Measurements from ENCODE around the gene CLEC17A.
"Not testable (repeated sequence)": the region's sequence is repeated elsewhere in the genome, so short reads cannot be mapped to it uniquely, and the experiment has no call there.

The CLEC17A gene

GRCh38 chr19:14582894-14583340, at the start of gene CLEC17A:
Gene CLEC17A, plus strand, starts transcription at chr19:14583084. Its CDS starts 77 bp downstream, at chr19:14583161.
- H3K36me3 ChIP-seq (replicated peaks), result no peaks in the 10 kb centered on the region
- H3K4me1 ChIP-seq, result no peaks in the 10 kb centered on the region
- in situ Hi-C loops (cut with MboI; ENCODE audit: low sequenced_read_pairs), result no loop called here
- no peak within 1 kb of the TSS for H3K4me3 ChIP-seq
- no peak for DNase-seq (ENCODE audit: low spot score in 2 of 2)
- H3K27me3 ChIP-seq (ENCODE audit: low read depth), result no peaks in the 10 kb centered on the region
- H3K9me3 ChIP-seq, result no peaks in the 10 kb centered on the region

- no peak for DNase-seq (ENCODE audit: low spot score in 2 of 2)
- no peaks in the 10 kb centered on the region for H3K36me3 ChIP-seq (replicated peaks)
- H3K27me3 ChIP-seq (ENCODE audit: low read depth), result no peaks in the 10 kb centered on the region
- H3K4me1 ChIP-seq, result peaks cover 8% of the 10 kb centered on the region; the same call in 1 of the 2 replicates
- no peaks in the 10 kb centered on the region for H3K9me3 ChIP-seq
- in situ Hi-C loops (cut with MboI; ENCODE audit: low sequenced_read_pairs), result no loop called here
- no peak overlapping the region for H3K4me3 ChIP-seq
Measured at GRCh38 chr19:14533450-14533849, 49.4 kb upstream of the CLEC17A start.

GRCh38 chr19:14536926-14537692, 45.8 kb upstream of the CLEC17A start:
- in situ Hi-C loops (cut with MboI; ENCODE audit: low sequenced_read_pairs), result no loop called here
- Histone ChIP-seq H3K9me3 (no peaks in the 10 kb centered on the region), H3K4me3 (no peak overlapping the region), H3K36me3 (replicated peaks) (no peaks in the 10 kb centered on the region), H3K27me3 (ENCODE audit: low read depth) (no peaks in the 10 kb centered on the region), H3K4me1 (peaks cover 5% of the 10 kb centered on the region; the same call in 1 of the 2 replicates)
- peak; percentile 77 to 93 for DNase-seq (ENCODE audit: low spot score in 2 of 2)

GRCh38 chr19:14540741-14541525, 42.0 kb upstream of the CLEC17A start:
- H3K4me1 ChIP-seq, result peaks cover 5% of the 10 kb centered on the region; the same call in 1 of the 2 replicates
- in situ Hi-C loops (cut with MboI; ENCODE audit: low sequenced_read_pairs), result no loop called here
- H3K9me3 ChIP-seq, result no peaks in the 10 kb centered on the region
- H3K36me3 ChIP-seq (replicated peaks), result no peaks in the 10 kb centered on the region
- H3K27me3 ChIP-seq (ENCODE audit: low read depth), result no peaks in the 10 kb centered on the region
- no peak overlapping the region for H3K4me3 ChIP-seq
- no peak for DNase-seq (ENCODE audit: low spot score in 2 of 2)

GRCh38 chr19:14541979-14542378, 40.9 kb upstream of the CLEC17A start:
- H3K27me3 ChIP-seq (ENCODE audit: low read depth); H3K4me3 ChIP-seq; H3K9me3 ChIP-seq; H3K4me1 ChIP-seq; H3K36me3 ChIP-seq (replicated peaks); in situ Hi-C loops (cut with MboI; ENCODE audit: low sequenced_read_pairs); DNase-seq (ENCODE audit: low spot score in 2 of 2): not testable (repeated sequence)

GRCh38 chr19:14542711-14543328, 40.1 kb upstream of the CLEC17A start:
- no peaks in the 10 kb centered on the region for H3K27me3 ChIP-seq (ENCODE audit: low read depth)
- in situ Hi-C loops (cut with MboI; ENCODE audit: low sequenced_read_pairs), result no loop called here
- no peak overlapping the region for H3K4me3 ChIP-seq
- DNase-seq (ENCODE audit: low spot score in 2 of 2), result no peak
- no peaks in the 10 kb centered on the region for H3K9me3 ChIP-seq
- H3K4me1 ChIP-seq, result peaks cover 4% of the 10 kb centered on the region; the same call in 1 of the 2 replicates
- H3K36me3 ChIP-seq (replicated peaks), result peaks cover 2% of the 10 kb centered on the region; the same call in 1 of the 2 replicates

- no peak for DNase-seq (ENCODE audit: low spot score in 2 of 2)
- Histone ChIP-seq H3K4me1 (peaks cover 4% of the 10 kb centered on the region; the same call in 1 of the 2 replicates), H3K9me3 (no peaks in the 10 kb centered on the region), H3K4me3 (no peak overlapping the region), H3K27me3 (ENCODE audit: low read depth) (no peaks in the 10 kb centered on the region), H3K36me3 (replicated peaks) (peaks cover 2% of the 10 kb centered on the region; the same call in 1 of the 2 replicates)
- in situ Hi-C loops (cut with MboI; ENCODE audit: low sequenced_read_pairs), result no loop called here
Measured at GRCh38 chr19:14544047-14544446, 38.8 kb upstream of the CLEC17A start.

GRCh38 chr19:14544977-14545715, 37.7 kb upstream of the CLEC17A start:
- in situ Hi-C loops (cut with MboI; ENCODE audit: low sequenced_read_pairs), result no loop called here
- Histone ChIP-seq H3K27me3 (ENCODE audit: low read depth) (no peaks in the 10 kb centered on the region), H3K4me1 (peaks cover 4% of the 10 kb centered on the region; the same call in 1 of the 2 replicates), H3K9me3 (no peaks in the 10 kb centered on the region), H3K36me3 (replicated peaks) (peaks cover 2% of the 10 kb centered on the region; the same call in 1 of the 2 replicates), H3K4me3 (no peak overlapping the region)
- DNase-seq (ENCODE audit: low spot score in 2 of 2), result no peak

- no peaks in the 10 kb centered on the region for H3K9me3 ChIP-seq
- peaks cover 4% of the 10 kb centered on the region; the same call in 1 of the 2 replicates for H3K4me1 ChIP-seq
- no peak overlapping the region for H3K4me3 ChIP-seq
- in situ Hi-C loops (cut with MboI; ENCODE audit: low sequenced_read_pairs), result no loop called here
- H3K36me3 ChIP-seq (replicated peaks), result peaks cover 2% of the 10 kb centered on the region; the same call in 1 of the 2 replicates
- H3K27me3 ChIP-seq (ENCODE audit: low read depth), result no peaks in the 10 kb centered on the region
- DNase-seq (ENCODE audit: low spot score in 2 of 2), result no peak
Measured at GRCh38 chr19:14545716-14546082, 37.2 kb upstream of the CLEC17A start.

- H3K4me1 ChIP-seq, result peaks cover 4% of the 10 kb centered on the region; the same call in 1 of the 2 replicates
- in situ Hi-C loops (cut with MboI; ENCODE audit: low sequenced_read_pairs), result no loop called here
Measured at GRCh38 chr19:14550201-14550754, 32.6 kb upstream of the CLEC17A start.

GRCh38 chr19:14551134-14552005, 31.5 kb upstream of the CLEC17A start:
- DNase-seq (ENCODE audit: low spot score in 2 of 2), result peak in 1 of 2 experiments; percentile 61
- H3K36me3 ChIP-seq (replicated peaks); H3K27me3 ChIP-seq (ENCODE audit: low read depth); H3K4me3 ChIP-seq; H3K4me1 ChIP-seq; in situ Hi-C loops (cut with MboI; ENCODE audit: low sequenced_read_pairs); H3K9me3 ChIP-seq: not testable (repeated sequence)

More at GRCh38 chr19:14550201-14550754, 32.6 kb upstream of the CLEC17A start:
- H3K9me3 ChIP-seq, result no peaks in the 10 kb centered on the region
- no peak for DNase-seq (ENCODE audit: low spot score in 2 of 2)
- H3K36me3 ChIP-seq (replicated peaks), result peaks cover 2% of the 10 kb centered on the region; the same call in 1 of the 2 replicates
- H3K4me3 ChIP-seq, result no peak overlapping the region
- no peaks in the 10 kb centered on the region for H3K27me3 ChIP-seq (ENCODE audit: low read depth)

GRCh38 chr19:14552006-14552360, 30.9 kb upstream of the CLEC17A start:
- H3K4me1 ChIP-seq; in situ Hi-C loops (cut with MboI; ENCODE audit: low sequenced_read_pairs); DNase-seq (ENCODE audit: low spot score in 2 of 2): not testable (repeated sequence)

More at GRCh38 chr19:14552006-14552360, 30.9 kb upstream of the CLEC17A start:
- not testable (repeated sequence) for H3K36me3 ChIP-seq (replicated peaks); H3K27me3 ChIP-seq (ENCODE audit: low read depth); H3K9me3 ChIP-seq; H3K4me3 ChIP-seq

Data from HAP-1 (cell line).